GM19099 (cell line): ENCODE measurements around the gene RPP25.

Experiments
- POLR2A ChIP-seq: IDR thresholded peaks from 3 replicates; pipeline ENCODE4 v1.6.1; 2011; ENCODE audit warnings: low read depth; ENCODE audit not compliant: insufficient read length; ENCODE audit errors: extremely low read depth

The RPP25 gene

GRCh38 chr15:74955796-74956647 lies 550 bp downstream of the RPP25 start:
- no peak for TF ChIP-seq POLR2A

DNA sequence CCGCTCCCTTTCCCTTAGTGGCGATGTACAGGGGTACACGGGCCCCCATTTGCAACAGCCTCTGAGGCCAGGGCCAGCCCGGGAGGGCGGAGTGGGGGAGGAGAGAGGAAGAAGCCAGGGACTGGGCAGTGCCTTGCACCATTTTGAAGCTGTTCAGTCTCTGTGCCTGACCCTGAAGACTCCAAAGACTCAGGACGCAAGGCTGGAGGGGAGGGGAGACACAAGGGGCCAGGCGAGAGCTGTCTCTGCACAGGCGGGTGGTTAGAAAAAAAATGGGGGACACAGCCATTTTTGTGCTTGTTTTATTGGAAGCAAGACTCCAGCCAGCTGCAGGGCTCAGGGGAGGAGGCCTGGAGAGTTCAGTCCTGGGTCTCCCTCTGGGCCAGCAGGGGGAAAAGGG lies 1.6 kb downstream of the RPP25 start:
- TF ChIP-seq POLR2A = no peak

- no peak for TF ChIP-seq POLR2A
Measured at GRCh38 chr15:74954515-74954914, 2.1 kb downstream of the RPP25 start.

DNA sequence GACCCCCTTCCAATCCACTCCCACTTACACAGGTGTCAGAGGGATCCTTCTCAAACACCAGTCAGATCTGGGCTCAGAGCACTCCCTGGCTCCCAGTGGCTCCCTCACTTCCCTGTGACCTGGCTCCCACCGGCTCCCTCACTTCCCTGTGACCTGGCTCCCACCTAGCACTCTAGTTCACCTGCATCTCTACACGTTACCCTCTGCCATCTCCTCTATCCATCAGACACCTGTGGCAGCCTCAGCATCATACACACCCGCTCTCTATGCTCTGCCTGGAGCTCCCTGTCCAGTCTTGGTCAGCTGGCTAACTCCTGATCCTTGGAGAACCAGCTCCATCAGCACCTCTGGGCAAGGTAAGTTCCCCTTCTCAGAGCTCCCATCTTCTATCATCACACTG lies 5.6 kb downstream of the RPP25 start:
- TF ChIP-seq POLR2A = no peak

DNA sequence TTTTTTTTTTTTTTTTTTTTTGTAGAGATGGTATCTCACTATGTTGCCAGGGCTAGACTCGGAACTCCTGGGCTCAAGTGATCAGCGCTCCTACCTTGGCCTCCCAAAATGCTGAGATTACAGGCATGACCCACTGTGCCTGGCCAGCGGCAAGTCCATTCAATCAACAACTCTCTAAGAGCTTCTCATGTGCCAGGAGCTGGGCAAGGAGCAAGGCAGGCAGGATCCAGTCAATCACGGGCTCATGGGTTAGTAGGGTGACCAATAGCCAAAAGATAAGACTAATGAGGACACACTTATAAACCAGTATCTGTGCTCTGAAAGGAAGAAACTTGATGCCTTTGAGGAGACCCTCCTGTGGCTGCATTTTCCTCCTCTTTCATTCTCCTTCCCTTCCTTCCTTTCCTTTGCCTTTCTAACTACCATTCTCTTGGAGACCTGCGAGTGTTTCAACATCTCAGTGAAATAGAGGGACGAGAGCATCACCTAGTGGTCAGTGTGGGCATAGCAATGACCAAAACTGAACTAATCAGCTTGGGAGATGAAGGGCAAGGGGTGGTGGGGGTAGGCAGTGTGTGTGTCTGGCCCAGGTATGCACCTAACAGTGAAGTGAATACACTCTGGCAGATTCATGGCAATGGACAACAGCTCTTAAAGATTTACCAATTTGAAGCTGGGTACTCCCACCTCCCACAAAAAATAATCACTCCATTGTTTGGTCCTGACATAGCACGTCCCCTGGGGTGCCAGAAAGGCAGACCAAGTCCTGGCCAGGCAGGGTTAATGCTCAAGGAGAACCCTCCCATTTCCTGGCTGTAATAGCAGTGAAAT lies 6.3 kb downstream of the RPP25 start:
- no peak for TF ChIP-seq POLR2A

DNA sequence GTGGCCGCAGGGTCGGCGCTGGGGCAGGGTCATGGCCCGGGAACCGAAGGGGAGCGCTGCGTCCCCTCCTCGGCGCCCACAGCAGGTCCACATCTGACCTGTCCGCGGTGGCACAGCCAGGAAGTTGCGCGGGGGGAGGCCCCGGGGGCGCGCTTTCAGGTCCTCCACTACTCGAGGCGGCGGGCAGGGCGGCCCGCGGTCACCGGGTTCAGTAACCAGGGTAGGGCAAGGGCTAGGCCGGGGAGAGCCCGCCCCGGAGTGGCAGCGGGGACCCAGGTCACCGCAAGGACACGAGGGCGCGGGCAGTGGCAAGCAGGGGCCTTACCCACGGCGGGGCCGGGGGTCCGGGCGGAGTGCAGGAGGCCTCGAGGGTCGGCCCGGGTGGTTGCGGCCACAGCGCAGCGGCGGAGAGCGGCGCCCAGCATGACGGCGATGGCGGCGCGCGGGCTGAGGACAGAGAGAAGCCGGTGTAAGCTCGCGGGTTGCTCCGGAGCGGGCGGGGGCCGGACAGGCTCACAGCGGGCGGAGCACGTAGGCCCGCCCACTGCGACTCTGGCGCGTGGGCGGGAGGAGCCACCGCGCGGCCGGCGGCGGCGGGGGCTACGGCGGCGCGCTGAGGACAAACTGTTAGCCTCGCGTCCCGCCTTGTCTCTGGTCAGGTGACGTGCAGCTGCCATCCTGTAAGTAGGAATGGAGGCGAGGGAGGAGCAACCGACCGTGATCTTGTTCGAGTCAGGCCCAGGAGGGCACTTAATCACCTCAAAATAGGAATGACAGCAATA lies 18.8 kb downstream of the RPP25 start, which contains the start of gene COX5A:
Gene COX5A (minus strand): TSS at position 484 of the 782 bp plus-strand sequence. CDS start 59 bp downstream, at position 425.
- TF ChIP-seq POLR2A = peak; percentile 93

GRCh38 chr15:74937272-74937589 lies 19.3 kb downstream of the RPP25 start:
- no peak for TF ChIP-seq POLR2A

GRCh38 chr15:74933573-74933972 lies 23.0 kb downstream of the RPP25 start:
- no peak for TF ChIP-seq POLR2A

DNA sequence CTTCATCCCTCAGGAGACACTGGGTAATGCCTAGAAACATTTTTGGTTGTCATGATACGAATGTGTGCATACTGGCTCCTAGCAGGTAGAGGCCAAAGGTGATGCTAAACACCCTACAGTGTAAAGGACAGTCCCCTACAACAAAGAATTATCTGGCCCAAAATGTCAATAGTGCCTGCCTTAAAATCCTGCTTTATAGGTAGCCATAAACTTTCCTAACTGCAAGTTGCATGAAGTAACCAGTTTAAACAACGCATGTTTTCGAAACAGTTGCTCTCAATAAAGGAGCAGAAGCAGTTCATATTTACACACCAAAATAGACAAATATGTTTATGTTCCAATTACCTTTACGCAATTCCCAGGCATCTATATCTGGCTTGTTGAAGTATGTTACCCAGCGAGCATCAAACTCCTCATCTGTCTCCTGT lies 27.8 kb downstream of the RPP25 start:
- no peak for TF ChIP-seq POLR2A

DNA sequence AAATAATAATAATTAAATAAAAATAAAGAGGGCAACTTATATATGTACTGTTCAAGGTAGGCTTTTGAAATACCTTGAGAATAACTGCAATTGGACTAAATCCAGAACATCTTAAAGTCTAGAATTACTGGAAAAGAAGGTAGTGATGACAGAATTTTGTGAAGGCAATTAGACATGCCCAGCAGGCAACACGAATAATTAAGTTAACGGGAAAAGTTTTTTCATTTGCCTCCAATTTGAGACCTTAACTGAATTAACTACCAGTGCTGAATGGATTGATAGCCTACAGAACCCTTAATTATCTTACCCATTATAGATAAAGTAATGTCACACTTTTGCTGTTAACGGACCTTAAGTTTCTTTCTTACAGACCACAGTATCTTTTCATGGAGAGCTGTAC lies 32.0 kb downstream of the RPP25 start:
- no peak for TF ChIP-seq POLR2A

DNA sequence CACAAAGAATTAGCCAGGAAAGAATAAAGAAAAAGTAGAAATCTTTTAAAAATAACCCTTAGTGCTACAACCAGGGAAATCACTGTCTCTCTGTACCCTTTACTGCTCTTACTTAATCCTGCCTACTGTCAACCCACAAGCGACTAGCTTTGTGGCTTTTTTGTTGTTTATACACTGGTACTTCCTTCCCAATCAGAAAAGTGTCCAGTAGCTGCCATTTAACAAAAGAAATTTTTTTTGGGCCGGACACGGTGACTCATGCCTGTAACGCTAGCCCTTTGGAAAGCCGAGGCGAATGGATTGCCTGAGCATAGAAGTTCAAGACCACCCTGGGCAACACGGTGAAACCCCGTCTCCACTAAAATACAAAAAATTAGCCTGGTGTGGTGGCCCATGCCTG lies 36.1 kb downstream of the RPP25 start:
- no peak for TF ChIP-seq POLR2A

- TF ChIP-seq POLR2A = no peak
Measured at GRCh38 chr15:74917676-74918075, 38.9 kb downstream of the RPP25 start.

GRCh38 chr15:74913041-74913440 lies 43.5 kb downstream of the RPP25 start:
- TF ChIP-seq POLR2A = no peak

- no peak for TF ChIP-seq POLR2A
Measured at GRCh38 chr15:74908635-74909034, 47.9 kb downstream of the RPP25 start.
